Head of caudate nucleus (tissue), 42 donors: Measurements from ENCODE around the gene HTATIP2.
"Not testable (repeated sequence)": the region's sequence is repeated elsewhere in the genome, so short reads cannot be mapped to it uniquely, and the experiment has no call there.

Experiments used
- DNase-seq, 42 donors: peaks; one replicate each; pipeline versions ENCODE4 v3.0.0 to v3.0.0-alpha.2; 2020 to 2021; ENCODE audit warnings: mixed read lengths in 7 of 42
- intact Hi-C: fragments of 100-400 bp; cut with DNase I; formaldehyde crosslinking; loops from one replicate; pipeline ENCODE4 v1.15.0; 2022

The HTATIP2 gene

GRCh38 chr11:20363500-20364340 lies at the start of gene HTATIP2:
Gene HTATIP2, plus strand, starts transcription at chr11:20363714. Its CDS starts 524 bp downstream, at chr11:20364238.
- peak; percentile 61 to 89 (median 78) for DNase-seq
- intact Hi-C loops, result no loop called here

- no peak for DNase-seq
- intact Hi-C loops, result no loop called here
These were observed 47.7 kb upstream of the HTATIP2 start for GRCh38 chr11:20315800-20316199.

GRCh38 chr11:20321177-20321576 lies 42.3 kb upstream of the HTATIP2 start:
- DNase-seq, result no peak
- intact Hi-C loops, result no loop called here

- intact Hi-C loops, result no loop called here
- no peak for DNase-seq
These were observed 36.1 kb upstream of the HTATIP2 start for GRCh38 chr11:20327377-20327935.

GRCh38 chr11:20336056-20336455 lies 27.5 kb upstream of the HTATIP2 start:
- intact Hi-C loops, result loop anchor here (5.0 kb wide), 1 partner anchor 209 kb away; no protein-coding TSS in a partner anchor
- DNase-seq, result no peak

GRCh38 chr11:20337526-20338154 lies 25.9 kb upstream of the HTATIP2 start:
- DNase-seq, result peak in 34 of 42 donors; percentile 7 to 85 (median 45)

GRCh38 chr11:20342347-20343141 lies 21.0 kb upstream of the HTATIP2 start:
- intact Hi-C loops, result no loop called here
- DNase-seq, result peak in 34 of 42 donors; percentile 11 to 73 (median 40)

More at GRCh38 chr11:20337526-20338154, 25.9 kb upstream of the HTATIP2 start:
- intact Hi-C loops, result loop anchor here (5.0 kb wide), 1 partner anchor 210 kb away; no protein-coding TSS in a partner anchor

- no peak for DNase-seq
- intact Hi-C loops, result loop anchor here (5.0 to 10.0 kb wide), 2 partner anchors 224 to 396 kb away; no protein-coding TSS in a partner anchor
These were observed 12.4 kb upstream of the HTATIP2 start for GRCh38 chr11:20351136-20351535.

- no peak for DNase-seq
- intact Hi-C loops, result loop anchor here (5.0 to 10.0 kb wide), 2 partner anchors 225 to 397 kb away; no protein-coding TSS in a partner anchor
These were observed 11.7 kb upstream of the HTATIP2 start for GRCh38 chr11:20351751-20352262.

GRCh38 chr11:20353829-20354434 lies 9.6 kb upstream of the HTATIP2 start:
- peak in 40 of 42 donors; percentile 28 to 86 (median 62) for DNase-seq
- intact Hi-C loops, result loop anchor here (5.0 to 10.0 kb wide), 2 partner anchors 227 to 399 kb away; no protein-coding TSS in a partner anchor

GRCh38 chr11:20355221-20356219 lies 8.0 kb upstream of the HTATIP2 start:
- peak in 21 of 42 donors; percentile 24 to 77 (median 40) for DNase-seq
- intact Hi-C loops, result loop anchor here (10.0 kb wide), 1 partner anchor 401 kb away; no protein-coding TSS in a partner anchor

- no peak for DNase-seq
- intact Hi-C loops, result loop anchor here (10.0 kb wide), 1 partner anchor 402 kb away; no protein-coding TSS in a partner anchor
These were observed 6.4 kb upstream of the HTATIP2 start for GRCh38 chr11:20357150-20357549.

- no peak for DNase-seq
- intact Hi-C loops, result no loop called here
These were observed 2.9 kb upstream of the HTATIP2 start for GRCh38 chr11:20360650-20361049.

- intact Hi-C loops, result no loop called here
- no peak for DNase-seq
These were observed 1.0 kb upstream of the HTATIP2 start for GRCh38 chr11:20362481-20362880.

GRCh38 chr11:20363149-20363499 lies 390 bp upstream of the HTATIP2 start:
- DNase-seq, result no peak
- intact Hi-C loops, result no loop called here

GRCh38 chr11:20364341-20364792 lies 853 bp downstream of the HTATIP2 start:
- DNase-seq, result peak in 5 of 42 donors; percentile 15 to 66 (median 20)
- intact Hi-C loops, result no loop called here

GRCh38 chr11:20365465-20365864 lies 2.0 kb downstream of the HTATIP2 start:
- intact Hi-C loops, DNase-seq: not testable (repeated sequence)
